Measurements from ENCODE around the gene SCNN1B. TPM values are rescaled to one million over a fixed set of nuclear protein-coding genes. Genes with fewer than 3 reads are reported as not detected.

Gene SCNN1B
- polyA plus RNA-seq, 1 experiment: not detected

- CTCF ChIA-PET: interaction anchor here (1.4 to 1.9 kb wide), 2 partner anchors 97 to 155 kb away, joined by 4 to 14 read pairs; partner anchors contain the start of gene SCNN1G
- no peaks in the 10 kb centered on the region for H3K9me3 ChIP-seq (ENCODE audit: control insufficient read depth, insufficient read depth, low read length)
- no peaks in the 10 kb centered on the region for H3K27me3 ChIP-seq (ENCODE audit: control insufficient read depth, insufficient read depth, low read length)
- no peak for DNase-seq (ENCODE audit: low read depth, low spot score)
- TF ChIP-seq CTCF (IDR thresholded peaks at IDR 0.05; ENCODE audit: low read depth, low read length): no peak
- no peak overlapping the region for H3K4me3 ChIP-seq (ENCODE audit: low read depth, low read length)
- POLR2A ChIA-PET: no interaction called here
- H3K27ac ChIP-seq (ENCODE audit: low read depth, low read length): no peak overlapping the region
Measured at GRCh38 chr16:23279721-23280153, 22.4 kb upstream of the SCNN1B start.

GRCh38 chr16:23280483-23280967 lies 21.6 kb upstream of the SCNN1B start:
- Histone ChIP-seq H3K27me3 (ENCODE audit: control insufficient read depth, insufficient read depth, low read length) (no peaks in the 10 kb centered on the region), H3K27ac (ENCODE audit: low read depth, low read length) (no peak overlapping the region), H3K4me3 (ENCODE audit: low read depth, low read length) (no peak overlapping the region), H3K9me3 (ENCODE audit: control insufficient read depth, insufficient read depth, low read length) (no peaks in the 10 kb centered on the region)
- TF ChIP-seq CTCF (IDR thresholded peaks at IDR 0.05; ENCODE audit: low read depth, low read length): no peak
- no peak for DNase-seq (ENCODE audit: low read depth, low spot score)
- POLR2A ChIA-PET: no interaction called here
- CTCF ChIA-PET: interaction anchor here (0.6 kb wide), 1 partner anchor 460 kb away, joined by 3 read pairs; no protein-coding TSS in a partner anchor

- CTCF ChIA-PET: interaction anchor here (1.5 kb wide), 1 partner anchor 152 kb away, joined by 5 read pairs; no protein-coding TSS in a partner anchor
- TF ChIP-seq CTCF (IDR thresholded peaks at IDR 0.05; ENCODE audit: low read depth, low read length): no peak
Measured at GRCh38 chr16:23282568-23282967, 19.5 kb upstream of the SCNN1B start.

GRCh38 chr16:23283571-23283970 lies 18.5 kb upstream of the SCNN1B start:
- CTCF ChIA-PET: no interaction called here
- Histone ChIP-seq H3K4me3 (ENCODE audit: low read depth, low read length) (no peak overlapping the region), H3K27ac (ENCODE audit: low read depth, low read length) (no peak overlapping the region), H3K9me3 (ENCODE audit: control insufficient read depth, insufficient read depth, low read length) (no peaks in the 10 kb centered on the region), H3K27me3 (ENCODE audit: control insufficient read depth, insufficient read depth, low read length) (no peaks in the 10 kb centered on the region)
- POLR2A ChIA-PET: no interaction called here
- no peak for DNase-seq (ENCODE audit: low read depth, low spot score)
- TF ChIP-seq CTCF (IDR thresholded peaks at IDR 0.05; ENCODE audit: low read depth, low read length): no peak

More at GRCh38 chr16:23282568-23282967, 19.5 kb upstream of the SCNN1B start:
- H3K4me3 ChIP-seq (ENCODE audit: low read depth, low read length): no peak overlapping the region
- H3K27me3 ChIP-seq (ENCODE audit: control insufficient read depth, insufficient read depth, low read length): no peaks in the 10 kb centered on the region
- POLR2A ChIA-PET: no interaction called here
- no peak overlapping the region for H3K27ac ChIP-seq (ENCODE audit: low read depth, low read length)
- no peaks in the 10 kb centered on the region for H3K9me3 ChIP-seq (ENCODE audit: control insufficient read depth, insufficient read depth, low read length)
- no peak for DNase-seq (ENCODE audit: low read depth, low spot score)

- POLR2A ChIA-PET: no interaction called here
- TF ChIP-seq CTCF (IDR thresholded peaks at IDR 0.05; ENCODE audit: low read depth, low read length): no peak
- DNase-seq (ENCODE audit: low read depth, low spot score): no peak
- Histone ChIP-seq H3K4me3 (ENCODE audit: low read depth, low read length) (no peak overlapping the region), H3K27ac (ENCODE audit: low read depth, low read length) (no peak overlapping the region), H3K9me3 (ENCODE audit: control insufficient read depth, insufficient read depth, low read length) (no peaks in the 10 kb centered on the region), H3K27me3 (ENCODE audit: control insufficient read depth, insufficient read depth, low read length) (no peaks in the 10 kb centered on the region)
- CTCF ChIA-PET: interaction anchor here (1.6 kb wide), 1 partner anchor 151 kb away, joined by 6 read pairs; no protein-coding TSS in a partner anchor
Measured at GRCh38 chr16:23284584-23284983, 17.5 kb upstream of the SCNN1B start.
